ENCODE results near the gene TFEB. TPM values are rescaled to one million over a fixed set of nuclear protein-coding genes. Genes with fewer than 3 reads are reported as not detected.

The TFEB gene
- total and polyA plus RNA-seq, 4 donors = 10.4 to 35.2 (median 24.7) TPM

- peaks cover 81% of the 10 kb centered on the region for H3K36me3 ChIP-seq (ENCODE audit: control insufficient read depth, insufficient read depth, low read length)
- no peak overlapping the region for H3K27ac ChIP-seq (ENCODE audit: low read depth, low read length)
- no peaks in the 10 kb centered on the region for H3K27me3 ChIP-seq (ENCODE audit: control insufficient read depth, insufficient read depth, low read length)
- peaks cover 47% of the 10 kb centered on the region for H3K4me1 ChIP-seq (ENCODE audit: control insufficient read depth, insufficient read depth, low read length)
- DNase-seq (ENCODE audit: low read depth in 4 of 6, low spot score in 6 of 6) = no peak
- no peaks in the 10 kb centered on the region for H3K9me3 ChIP-seq (ENCODE audit: control insufficient read depth, insufficient read depth, low read length)
- 88% methylated on average over 1 of the region's 2 CpGs for WGBS (ENCODE audit: insufficient coverage)
- no peak overlapping the region for H3K4me3 ChIP-seq (ENCODE audit: low read depth, low read length)
Measured at GRCh38 chr6:41650120-41650519, 85.3 kb downstream of the TFEB start.

- no peaks in the 10 kb centered on the region for H3K9me3 ChIP-seq (ENCODE audit: control insufficient read depth, insufficient read depth, low read length)
- H3K27ac ChIP-seq (ENCODE audit: low read depth, low read length) = no peak overlapping the region
- 87% methylated on average over 10 of the region's 10 CpGs for WGBS (ENCODE audit: insufficient coverage)
- H3K4me1 ChIP-seq (ENCODE audit: control insufficient read depth, insufficient read depth, low read length) = peaks cover 49% of the 10 kb centered on the region
- no peak for DNase-seq (ENCODE audit: low read depth in 4 of 6, low spot score in 6 of 6)
- peaks cover 83% of the 10 kb centered on the region for H3K36me3 ChIP-seq (ENCODE audit: control insufficient read depth, insufficient read depth, low read length)
- no peaks in the 10 kb centered on the region for H3K27me3 ChIP-seq (ENCODE audit: control insufficient read depth, insufficient read depth, low read length)
- no peak overlapping the region for H3K4me3 ChIP-seq (ENCODE audit: low read depth, low read length)
Measured at GRCh38 chr6:41649596-41649995, 85.8 kb downstream of the TFEB start.

GRCh38 chr6:41648921-41649320 lies 86.5 kb downstream of the TFEB start:
- H3K9me3 ChIP-seq (ENCODE audit: control insufficient read depth, insufficient read depth, low read length) = no peaks in the 10 kb centered on the region
- H3K4me3 ChIP-seq (ENCODE audit: low read depth, low read length) = no peak overlapping the region
- DNase-seq (ENCODE audit: low read depth in 4 of 6, low spot score in 6 of 6) = no peak
- no peak overlapping the region for H3K27ac ChIP-seq (ENCODE audit: low read depth, low read length)
- 32% methylated on average over 3 of the region's 5 CpGs for WGBS (ENCODE audit: insufficient coverage)
- peaks cover 2% of the 10 kb centered on the region for H3K27me3 ChIP-seq (ENCODE audit: control insufficient read depth, insufficient read depth, low read length)
- H3K36me3 ChIP-seq (ENCODE audit: control insufficient read depth, insufficient read depth, low read length) = peaks cover 83% of the 10 kb centered on the region
- H3K4me1 ChIP-seq (ENCODE audit: control insufficient read depth, insufficient read depth, low read length) = peaks cover 53% of the 10 kb centered on the region

GRCh38 chr6:41648070-41648585 lies 87.3 kb downstream of the TFEB start:
- WGBS (ENCODE audit: insufficient coverage) = 81% methylated on average over 4 of the region's 7 CpGs
- Histone ChIP-seq H3K4me3 (ENCODE audit: low read depth, low read length) (no peak overlapping the region), H3K9me3 (ENCODE audit: control insufficient read depth, insufficient read depth, low read length) (no peaks in the 10 kb centered on the region), H3K27ac (ENCODE audit: low read depth, low read length) (no peak overlapping the region), H3K27me3 (ENCODE audit: control insufficient read depth, insufficient read depth, low read length) (peaks cover 2% of the 10 kb centered on the region), H3K4me1 (ENCODE audit: control insufficient read depth, insufficient read depth, low read length) (peaks cover 54% of the 10 kb centered on the region), H3K36me3 (ENCODE audit: control insufficient read depth, insufficient read depth, low read length) (peaks cover 75% of the 10 kb centered on the region)
- DNase-seq (ENCODE audit: low read depth in 4 of 6, low spot score in 6 of 6) = no peak

GRCh38 chr6:41647061-41647511 lies 88.3 kb downstream of the TFEB start:
- Histone ChIP-seq H3K4me3 (ENCODE audit: low read depth, low read length) (no peak overlapping the region), H3K27me3 (ENCODE audit: control insufficient read depth, insufficient read depth, low read length) (peaks cover 2% of the 10 kb centered on the region), H3K4me1 (ENCODE audit: control insufficient read depth, insufficient read depth, low read length) (peaks cover 63% of the 10 kb centered on the region), H3K36me3 (ENCODE audit: control insufficient read depth, insufficient read depth, low read length) (peaks cover 73% of the 10 kb centered on the region), H3K27ac (ENCODE audit: low read depth, low read length) (no peak overlapping the region), H3K9me3 (ENCODE audit: control insufficient read depth, insufficient read depth, low read length) (no peaks in the 10 kb centered on the region)
- no peak for DNase-seq (ENCODE audit: low read depth in 4 of 6, low spot score in 6 of 6)
- WGBS (ENCODE audit: insufficient coverage) = 87% methylated on average over 5 of the region's 9 CpGs

- no peaks in the 10 kb centered on the region for H3K9me3 ChIP-seq (ENCODE audit: control insufficient read depth, insufficient read depth, low read length)
- H3K27ac ChIP-seq (ENCODE audit: low read depth, low read length) = no peak overlapping the region
- peaks cover 2% of the 10 kb centered on the region for H3K27me3 ChIP-seq (ENCODE audit: control insufficient read depth, insufficient read depth, low read length)
- no peak for DNase-seq (ENCODE audit: low read depth in 4 of 6, low spot score in 6 of 6)
- peaks cover 64% of the 10 kb centered on the region for H3K36me3 ChIP-seq (ENCODE audit: control insufficient read depth, insufficient read depth, low read length)
- no peak overlapping the region for H3K4me3 ChIP-seq (ENCODE audit: low read depth, low read length)
- 69% methylated on average over 10 of the region's 14 CpGs for WGBS (ENCODE audit: insufficient coverage)
- peaks cover 69% of the 10 kb centered on the region for H3K4me1 ChIP-seq (ENCODE audit: control insufficient read depth, insufficient read depth, low read length)
Measured at GRCh38 chr6:41646026-41646795, 89.2 kb downstream of the TFEB start.

- DNase-seq (ENCODE audit: low read depth in 4 of 6, low spot score in 6 of 6) = no peak
- 48% methylated on average over 8 of the region's 12 CpGs for WGBS (ENCODE audit: insufficient coverage)
Measured at GRCh38 chr6:41645007-41645618, 90.3 kb downstream of the TFEB start.

GRCh38 chr6:41644297-41644879 lies 91.0 kb downstream of the TFEB start:
- Histone ChIP-seq H3K4me3 (ENCODE audit: low read depth, low read length) (no peak overlapping the region), H3K36me3 (ENCODE audit: control insufficient read depth, insufficient read depth, low read length) (peaks cover 60% of the 10 kb centered on the region), H3K27ac (ENCODE audit: low read depth, low read length) (no peak overlapping the region), H3K27me3 (ENCODE audit: control insufficient read depth, insufficient read depth, low read length) (peaks cover 15% of the 10 kb centered on the region), H3K4me1 (ENCODE audit: control insufficient read depth, insufficient read depth, low read length) (peaks cover 88% of the 10 kb centered on the region), H3K9me3 (ENCODE audit: control insufficient read depth, insufficient read depth, low read length) (no peaks in the 10 kb centered on the region)
- no peak for DNase-seq (ENCODE audit: low read depth in 4 of 6, low spot score in 6 of 6)
- 50% methylated on average over 4 of the region's 4 CpGs for WGBS (ENCODE audit: insufficient coverage)

More at GRCh38 chr6:41645007-41645618, 90.3 kb downstream of the TFEB start:
- H3K4me3 ChIP-seq (ENCODE audit: low read depth, low read length) = no peak overlapping the region
- peaks cover 64% of the 10 kb centered on the region for H3K36me3 ChIP-seq (ENCODE audit: control insufficient read depth, insufficient read depth, low read length)
- H3K9me3 ChIP-seq (ENCODE audit: control insufficient read depth, insufficient read depth, low read length) = no peaks in the 10 kb centered on the region
- H3K27me3 ChIP-seq (ENCODE audit: control insufficient read depth, insufficient read depth, low read length) = peaks cover 9% of the 10 kb centered on the region
- no peak overlapping the region for H3K27ac ChIP-seq (ENCODE audit: low read depth, low read length)
- H3K4me1 ChIP-seq (ENCODE audit: control insufficient read depth, insufficient read depth, low read length) = peaks cover 80% of the 10 kb centered on the region

GRCh38 chr6:41643899-41644269 lies 91.5 kb downstream of the TFEB start:
- no peak for DNase-seq (ENCODE audit: low read depth in 4 of 6, low spot score in 6 of 6)
- WGBS (ENCODE audit: insufficient coverage) = 71% methylated on average over 4 of the region's 4 CpGs
- Histone ChIP-seq H3K27me3 (ENCODE audit: control insufficient read depth, insufficient read depth, low read length) (peaks cover 20% of the 10 kb centered on the region), H3K27ac (ENCODE audit: low read depth, low read length) (no peak overlapping the region), H3K9me3 (ENCODE audit: control insufficient read depth, insufficient read depth, low read length) (no peaks in the 10 kb centered on the region), H3K36me3 (ENCODE audit: control insufficient read depth, insufficient read depth, low read length) (peaks cover 55% of the 10 kb centered on the region), H3K4me3 (ENCODE audit: low read depth, low read length) (no peak overlapping the region), H3K4me1 (ENCODE audit: control insufficient read depth, insufficient read depth, low read length) (peaks cover 90% of the 10 kb centered on the region)

All from spinal cord (tissue), 10 donors.